GM19023 (cell line): ENCODE results near the gene EPHB3.
"Not testable (repeated sequence)": the region's sequence is repeated elsewhere in the genome, so short reads cannot be mapped to it uniquely, and the experiment has no call there.

Experiments
- ATAC-seq: cut with Tn5 transposase; IDR thresholded peaks from one replicate; pipeline ENCODE4 v1.9.1; 2021; ENCODE audit warnings: mild to moderate bottlenecking, moderate library complexity; ENCODE audit not compliant: unreplicated experiment

The EPHB3 gene

GRCh38 chr3:184596886-184597575 is 35.4 kb downstream of the EPHB3 start:
- no peak for ATAC-seq

GRCh38 chr3:184597829-184598573 is 36.4 kb downstream of the EPHB3 start:
- ATAC-seq: no peak

- no peak for ATAC-seq
Observed at GRCh38 chr3:184598574-184598927, 37.0 kb downstream of the EPHB3 start.

GRCh38 chr3:184599143-184599542 is 37.6 kb downstream of the EPHB3 start:
- no peak for ATAC-seq

DNA sequence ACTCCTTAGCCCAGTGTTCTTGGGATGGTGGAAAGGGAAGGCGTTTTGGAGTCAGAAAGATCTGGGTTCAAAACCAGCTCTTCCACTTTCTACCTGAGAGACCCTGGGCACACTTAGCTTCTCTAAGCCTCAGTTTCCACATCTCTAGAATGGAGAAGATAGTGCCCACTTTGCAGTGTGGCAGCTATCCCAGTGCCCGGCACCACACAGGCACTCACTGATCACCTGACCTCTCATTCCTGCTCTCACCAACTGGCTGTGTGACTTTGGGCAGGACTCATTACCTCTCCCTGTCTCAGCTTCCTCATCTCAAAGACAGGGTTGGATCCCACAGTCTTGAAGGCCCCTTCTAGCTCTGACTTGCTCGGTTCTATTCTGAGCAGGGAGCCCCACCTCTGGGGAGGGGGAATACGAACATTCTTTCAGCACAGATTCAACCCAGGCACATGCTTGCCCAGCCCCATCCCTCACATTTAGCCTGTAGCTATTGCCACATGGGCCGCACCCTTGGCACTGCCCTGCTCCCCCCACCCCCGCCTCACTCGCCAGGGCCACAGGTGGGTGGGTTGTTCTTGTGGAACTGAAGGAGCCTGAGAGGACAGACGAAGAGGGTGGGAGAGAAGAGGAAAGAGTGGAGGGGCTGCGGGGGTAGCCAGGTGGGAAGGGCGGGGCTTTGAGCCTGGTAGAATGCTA is 39.2 kb downstream of the EPHB3 start:
- ATAC-seq: no peak

GRCh38 chr3:184601576-184602371 is 40.2 kb downstream of the EPHB3 start:
- no peak for ATAC-seq

GRCh38 chr3:184602372-184603150 is 41.0 kb downstream of the EPHB3 start:
- no peak for ATAC-seq

DNA sequence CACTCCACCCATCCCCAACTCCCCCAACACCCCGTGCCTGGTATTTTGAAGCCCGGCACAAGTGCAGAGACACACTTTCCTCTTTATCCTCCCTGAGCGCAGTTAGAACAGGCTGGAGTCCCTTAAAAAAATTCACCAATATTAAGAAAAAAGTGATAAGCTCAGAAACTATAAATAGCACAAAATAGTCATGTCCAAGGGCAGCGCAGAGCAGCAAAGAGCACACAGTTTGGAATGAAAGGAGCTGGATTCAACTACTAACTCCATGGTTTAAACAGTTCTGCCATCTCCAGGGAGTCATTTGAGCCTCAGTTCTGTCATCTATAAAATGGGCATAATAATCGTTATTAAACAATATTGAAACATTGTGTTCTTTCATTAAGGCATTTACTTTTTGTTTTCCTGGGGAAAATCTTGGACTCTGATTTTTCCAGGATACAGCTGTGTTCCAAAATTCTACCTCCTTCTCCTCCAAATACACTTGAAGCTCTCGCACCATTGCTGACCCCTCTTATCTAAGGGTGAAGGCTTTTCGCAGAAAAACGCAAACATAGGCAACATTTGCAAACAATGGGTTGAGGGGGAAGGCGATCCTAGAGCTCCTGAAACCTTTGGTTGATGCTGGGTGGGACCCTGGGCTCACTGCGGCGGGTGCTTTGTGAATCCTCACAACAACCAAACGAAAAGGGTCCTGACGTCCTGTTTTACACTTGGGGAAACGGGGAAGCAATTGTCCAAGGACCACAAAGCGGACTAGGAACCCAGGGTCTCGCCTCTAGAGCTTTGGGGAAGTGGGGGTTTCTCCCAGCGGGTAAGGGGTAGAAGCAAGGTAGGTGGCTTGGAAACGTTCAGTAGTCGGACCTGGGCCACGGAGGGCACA is 41.8 kb downstream of the EPHB3 start:
- no peak for ATAC-seq

GRCh38 chr3:184604039-184604601 is 42.5 kb downstream of the EPHB3 start:
- ATAC-seq: no peak

GRCh38 chr3:184604615-184605290 is 43.2 kb downstream of the EPHB3 start:
- no peak for ATAC-seq

GRCh38 chr3:184608209-184608608 is 46.6 kb downstream of the EPHB3 start:
- no peak for ATAC-seq

DNA sequence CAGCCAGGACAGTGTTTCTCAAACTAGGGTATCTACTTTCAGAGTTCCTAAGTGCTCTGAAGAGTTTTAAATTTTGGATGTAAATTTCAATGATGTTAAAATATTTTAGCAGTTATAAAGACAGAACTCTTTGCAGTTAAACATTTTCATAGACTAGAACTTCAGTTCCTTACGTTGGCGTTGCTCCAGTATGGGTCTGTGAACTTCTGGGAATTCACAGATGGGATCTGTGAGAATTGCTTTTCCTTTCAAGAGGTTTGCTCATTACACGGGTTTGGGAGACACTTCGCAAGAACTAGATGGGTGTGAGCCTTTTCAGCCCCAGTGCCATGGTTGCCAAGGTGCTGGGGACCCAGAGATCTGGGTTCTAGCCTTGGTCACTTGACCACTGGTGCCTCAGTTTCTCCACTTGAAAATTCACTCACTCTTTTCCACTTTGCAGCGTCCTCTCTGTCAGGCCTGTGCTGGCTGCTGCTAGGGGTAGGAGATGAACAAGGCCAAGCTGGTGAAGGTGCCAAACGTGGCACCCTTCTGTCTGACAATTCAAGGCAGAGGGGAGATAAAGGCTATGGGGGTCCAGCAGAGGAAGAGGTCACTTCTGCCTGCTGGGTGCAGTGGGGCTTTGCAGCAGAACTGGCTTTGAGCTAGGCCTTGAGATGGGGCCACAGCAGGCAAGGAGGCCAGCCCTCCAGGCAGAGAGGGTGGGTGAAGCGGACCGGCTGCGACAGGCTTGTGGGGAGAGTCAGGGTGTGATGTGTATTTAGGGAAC is 48.1 kb downstream of the EPHB3 start:
- no peak for ATAC-seq

GRCh38 chr3:184610245-184610871 is 48.8 kb downstream of the EPHB3 start:
- ATAC-seq: no peak

- no peak for ATAC-seq
Observed at GRCh38 chr3:184611607-184612281, 50.2 kb downstream of the EPHB3 start.

GRCh38 chr3:184615396-184615795 is 53.8 kb downstream of the EPHB3 start:
- no peak for ATAC-seq

DNA sequence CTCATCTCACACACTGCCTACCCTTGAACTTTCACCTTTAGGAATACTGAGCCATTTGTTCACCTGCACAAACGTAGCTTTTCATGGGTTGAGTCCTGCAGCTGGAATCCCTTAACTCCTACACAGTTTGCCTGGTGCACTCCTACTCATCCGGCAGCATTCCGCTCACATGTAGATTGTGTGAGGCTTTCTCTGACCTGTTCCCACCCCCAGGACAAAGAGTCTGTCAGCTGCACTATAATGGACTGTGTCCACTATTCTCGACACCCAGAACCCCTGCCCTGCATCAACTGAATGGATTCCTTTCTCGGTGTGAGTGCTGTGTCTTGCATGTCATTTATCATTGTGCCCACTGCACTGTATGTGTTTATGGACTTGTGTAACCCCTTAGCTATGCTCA is 54.9 kb downstream of the EPHB3 start:
- no peak for ATAC-seq

DNA sequence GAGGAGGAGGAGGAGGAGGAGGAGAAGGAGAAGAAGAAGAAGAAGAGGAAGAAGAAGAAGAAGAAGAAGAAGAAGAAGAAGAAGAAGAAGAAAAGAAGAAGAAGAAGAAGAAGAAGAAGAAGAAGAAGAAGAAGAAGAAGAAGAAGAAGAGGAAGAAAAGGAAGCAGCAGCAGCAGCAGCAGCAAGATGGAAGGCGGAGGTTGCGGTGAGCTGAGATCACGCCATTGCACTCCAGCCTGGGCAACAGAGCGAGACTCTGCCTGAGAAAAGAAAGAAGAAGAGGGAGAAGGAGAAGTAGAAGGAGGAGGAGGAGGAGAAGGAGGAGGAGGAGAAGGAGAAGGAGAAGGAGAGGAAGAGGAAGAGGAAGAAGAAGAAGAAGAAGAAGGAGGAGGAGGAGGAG is 55.7 kb downstream of the EPHB3 start:
- not testable (repeated sequence) for ATAC-seq
